Measurements from ENCODE around the gene SLC22A2. TPM values are rescaled to one million over a fixed set of nuclear protein-coding genes. Genes with fewer than 3 reads are reported as not detected.

Gene SLC22A2
- total RNA-seq, 2 donors from 2014 or later = not detected

- intact Hi-C loops (cut with DNase I) = no loop called here
- H3K4me3 ChIP-seq = no peak overlapping the region
- no peak for DNase-seq (ENCODE audit: low spot score)
- TF ChIP-seq POLR2AphosphoS5 (IDR thresholded peaks at IDR 0.05) (no peak), POLR2A (IDR thresholded peaks at IDR 0.05) (no peak), CTCF (IDR thresholded peaks at IDR 0.05) (no peak)
- H3K36me3 ChIP-seq = no peaks in the 10 kb centered on the region
- no peak overlapping the region for H3K27ac ChIP-seq
- H3K4me1 ChIP-seq (replicated peaks) = no peaks in the 10 kb centered on the region
- WGBS = 79% methylated on average over 3 of the region's 3 CpGs
- H3K27me3 ChIP-seq (replicated peaks; ENCODE audit: insufficient read depth) = no peaks in the 10 kb centered on the region
- no peaks in the 10 kb centered on the region for H3K9me3 ChIP-seq
Observed at GRCh38 chr6:160203076-160203475, 55.5 kb downstream of the SLC22A2 start.

- Histone ChIP-seq H3K4me3 (no peak overlapping the region), H3K36me3 (no peaks in the 10 kb centered on the region), H3K27ac (no peak overlapping the region), H3K27me3 (replicated peaks; ENCODE audit: insufficient read depth) (no peaks in the 10 kb centered on the region), H3K4me1 (replicated peaks) (no peaks in the 10 kb centered on the region), H3K9me3 (no peaks in the 10 kb centered on the region)
- intact Hi-C loops (cut with DNase I) = no loop called here
- DNase-seq (ENCODE audit: low spot score) = no peak
- WGBS = 27% methylated on average over 2 of the region's 2 CpGs
- TF ChIP-seq CTCF (IDR thresholded peaks at IDR 0.05) (no peak), POLR2A (IDR thresholded peaks at IDR 0.05) (no peak), POLR2AphosphoS5 (IDR thresholded peaks at IDR 0.05) (no peak)
Observed at GRCh38 chr6:160202411-160202810, 56.2 kb downstream of the SLC22A2 start.

- H3K27ac ChIP-seq = no peak overlapping the region
- no peaks in the 10 kb centered on the region for H3K4me1 ChIP-seq (replicated peaks)
- H3K9me3 ChIP-seq = no peaks in the 10 kb centered on the region
- intact Hi-C loops (cut with DNase I) = no loop called here
- TF ChIP-seq POLR2AphosphoS5 (IDR thresholded peaks at IDR 0.05) (no peak), CTCF (IDR thresholded peaks at IDR 0.05) (no peak), POLR2A (IDR thresholded peaks at IDR 0.05) (no peak)
- H3K27me3 ChIP-seq (replicated peaks; ENCODE audit: insufficient read depth) = no peaks in the 10 kb centered on the region
- no peaks in the 10 kb centered on the region for H3K36me3 ChIP-seq
- no peak overlapping the region for H3K4me3 ChIP-seq
- no peak for DNase-seq (ENCODE audit: low spot score)
- 87% methylated on average over 2 of the region's 2 CpGs for WGBS
Observed at GRCh38 chr6:160201061-160201460, 57.6 kb downstream of the SLC22A2 start.

GRCh38 chr6:160198606-160199211 lies 59.9 kb downstream of the SLC22A2 start:
- H3K36me3 ChIP-seq = no peaks in the 10 kb centered on the region
- H3K27ac ChIP-seq = peak overlapping the region in 1 of 2 donors; percentile 53
- intact Hi-C loops (cut with DNase I) = no loop called here
- no peak overlapping the region for H3K4me3 ChIP-seq
- 14% methylated on average over 3 of the region's 3 CpGs for WGBS
- H3K9me3 ChIP-seq = no peaks in the 10 kb centered on the region
- no peaks in the 10 kb centered on the region for H3K4me1 ChIP-seq (replicated peaks)
- H3K27me3 ChIP-seq (replicated peaks; ENCODE audit: insufficient read depth) = no peaks in the 10 kb centered on the region
- no peak for DNase-seq (ENCODE audit: low spot score)
- TF ChIP-seq POLR2A (IDR thresholded peaks at IDR 0.05) (no peak), POLR2AphosphoS5 (IDR thresholded peaks at IDR 0.05) (peak; percentile 20)

- Histone ChIP-seq H3K27ac (no peak overlapping the region), H3K4me1 (replicated peaks) (no peaks in the 10 kb centered on the region), H3K4me3 (no peak overlapping the region), H3K27me3 (replicated peaks; ENCODE audit: insufficient read depth) (no peaks in the 10 kb centered on the region), H3K36me3 (no peaks in the 10 kb centered on the region), H3K9me3 (no peaks in the 10 kb centered on the region)
- intact Hi-C loops (cut with DNase I) = no loop called here
- TF ChIP-seq POLR2A (IDR thresholded peaks at IDR 0.05) = no peak
- no peak for TF ChIP-seq CTCF (IDR thresholded peaks at IDR 0.05)
- TF ChIP-seq POLR2AphosphoS5 (IDR thresholded peaks at IDR 0.05) = no peak
- DNase-seq (ENCODE audit: low spot score) = no peak
Observed at GRCh38 chr6:160197662-160198061, 61.0 kb downstream of the SLC22A2 start.
